Subcutaneous abdominal adipose tissue (tissue), 5 donors: ENCODE data around the gene SPINK14.

Experiments used
- H3K27ac ChIP-seq: one replicate; pipeline ENCODE4 v1.7.0; 2013; ENCODE audit warnings: low read depth, mild to moderate bottlenecking, inconsistent platforms, low read length, moderate library complexity
- H3K27me3 ChIP-seq, 5 donors: one replicate each; pipeline ENCODE4 v1.7.0; 2013; ENCODE audit warnings: low read length in 5 of 5, inconsistent platforms in 1 of 5; ENCODE audit not compliant: control insufficient read depth in 5 of 5, insufficient read depth in 4 of 5
- H3K36me3 ChIP-seq, 5 donors: one replicate each; pipeline ENCODE4 v1.7.0; 2013; ENCODE audit warnings: low read length in 5 of 5; ENCODE audit not compliant: control insufficient read depth in 5 of 5, insufficient read depth in 5 of 5
- H3K4me1 ChIP-seq, 5 donors: one replicate each; pipeline ENCODE4 v1.7.0; 2013; ENCODE audit warnings: low read length in 5 of 5, mild to moderate bottlenecking in 3 of 5, moderate library complexity in 1 of 5; ENCODE audit not compliant: control insufficient read depth in 5 of 5, insufficient read depth in 5 of 5
- H3K4me3 ChIP-seq, 5 donors: one replicate each; pipeline ENCODE4 v1.7.0; 2013; ENCODE audit warnings: low read length in 5 of 5, low read depth in 1 of 5
- H3K9ac ChIP-seq, 5 donors: one replicate each; pipeline ENCODE4 v1.7.0; 2013; ENCODE audit warnings: low read length in 5 of 5, mild to moderate bottlenecking in 4 of 5, moderate library complexity in 3 of 5
- H3K9me3 ChIP-seq, 5 donors: one replicate each; pipeline ENCODE4 v1.7.0; 2013; ENCODE audit warnings: low read length in 5 of 5; ENCODE audit not compliant: control insufficient read depth in 5 of 5
- donor health status: healthy.
- donor health status: healthy.
- donor health status: healthy.
- donor health status: healthy.
- donor health status: healthy.

Gene SPINK14

GRCh38 chr5:148168246-148168645, at the start of gene SPINK14:
Gene SPINK14 (plus strand): TSS chr5:148168546. CDS start chr5:148169733, 1,187 bp downstream.
- H3K4me1 ChIP-seq: no peaks in the 10 kb centered on the region
- no peaks in the 10 kb centered on the region for H3K9me3 ChIP-seq
- no peak within 1 kb of the TSS for H3K9ac ChIP-seq
- H3K27me3 ChIP-seq: no peaks in the 10 kb centered on the region
- H3K27ac ChIP-seq: no peak within 1 kb of the TSS
- H3K4me3 ChIP-seq: no peak within 1 kb of the TSS
- no peaks in the 10 kb centered on the region for H3K36me3 ChIP-seq

GRCh38 chr5:148120317-148120716, 48.0 kb upstream of the SPINK14 start:
- Histone ChIP-seq H3K36me3 (no peaks in the 10 kb centered on the region), H3K9me3 (no peaks in the 10 kb centered on the region), H3K27me3 (no peaks in the 10 kb centered on the region), H3K9ac (no peak overlapping the region), H3K27ac (no peak overlapping the region), H3K4me1 (no peaks in the 10 kb centered on the region), H3K4me3 (no peak overlapping the region)

GRCh38 chr5:148125641-148126040, 42.7 kb upstream of the SPINK14 start:
- Histone ChIP-seq H3K4me3 (no peak overlapping the region), H3K9me3 (no peaks in the 10 kb centered on the region), H3K27me3 (no peaks in the 10 kb centered on the region), H3K36me3 (no peaks in the 10 kb centered on the region), H3K27ac (no peak overlapping the region), H3K4me1 (no peaks in the 10 kb centered on the region), H3K9ac (no peak overlapping the region)

GRCh38 chr5:148135091-148136048, 33.0 kb upstream of the SPINK14 start:
- Histone ChIP-seq H3K4me1 (no peaks in the 10 kb centered on the region), H3K27ac (no peak overlapping the region), H3K27me3 (peaks cover 0 to 3% (median 0%) of the 10 kb centered on the region in 5 donors), H3K4me3 (no peak overlapping the region), H3K36me3 (no peaks in the 10 kb centered on the region), H3K9ac (no peak overlapping the region), H3K9me3 (no peaks in the 10 kb centered on the region)

- H3K4me3 ChIP-seq: no peak overlapping the region
- no peaks in the 10 kb centered on the region for H3K9me3 ChIP-seq
- H3K36me3 ChIP-seq: no peaks in the 10 kb centered on the region
- H3K9ac ChIP-seq: no peak overlapping the region
- no peaks in the 10 kb centered on the region for H3K27me3 ChIP-seq
- no peaks in the 10 kb centered on the region for H3K4me1 ChIP-seq
- H3K27ac ChIP-seq: no peak overlapping the region
Observed at GRCh38 chr5:148140846-148141245, 27.5 kb upstream of the SPINK14 start.

GRCh38 chr5:148141645-148142044, 26.7 kb upstream of the SPINK14 start:
- H3K4me1 ChIP-seq: no peaks in the 10 kb centered on the region
- no peak overlapping the region for H3K9ac ChIP-seq
- no peak overlapping the region for H3K4me3 ChIP-seq
- H3K9me3 ChIP-seq: no peaks in the 10 kb centered on the region
- no peaks in the 10 kb centered on the region for H3K27me3 ChIP-seq
- no peak overlapping the region for H3K27ac ChIP-seq
- no peaks in the 10 kb centered on the region for H3K36me3 ChIP-seq

- H3K9ac ChIP-seq: no peak overlapping the region
- H3K4me3 ChIP-seq: no peak overlapping the region
- no peaks in the 10 kb centered on the region for H3K4me1 ChIP-seq
- H3K9me3 ChIP-seq: no peaks in the 10 kb centered on the region
- no peak overlapping the region for H3K27ac ChIP-seq
- no peaks in the 10 kb centered on the region for H3K36me3 ChIP-seq
- H3K27me3 ChIP-seq: no peaks in the 10 kb centered on the region
Observed at GRCh38 chr5:148145916-148146315, 22.4 kb upstream of the SPINK14 start.

- no peak overlapping the region for H3K9ac ChIP-seq
- H3K4me3 ChIP-seq: no peak overlapping the region
- no peaks in the 10 kb centered on the region for H3K36me3 ChIP-seq
- H3K4me1 ChIP-seq: no peaks in the 10 kb centered on the region
- H3K27ac ChIP-seq: no peak overlapping the region
- H3K27me3 ChIP-seq: no peaks in the 10 kb centered on the region
- no peaks in the 10 kb centered on the region for H3K9me3 ChIP-seq
Observed at GRCh38 chr5:148146487-148146886, 21.9 kb upstream of the SPINK14 start.

GRCh38 chr5:148147415-148147814, 20.9 kb upstream of the SPINK14 start:
- Histone ChIP-seq H3K4me3 (no peak overlapping the region), H3K9me3 (no peaks in the 10 kb centered on the region), H3K36me3 (no peaks in the 10 kb centered on the region), H3K27me3 (no peaks in the 10 kb centered on the region), H3K4me1 (no peaks in the 10 kb centered on the region), H3K9ac (no peak overlapping the region), H3K27ac (no peak overlapping the region)

- Histone ChIP-seq H3K4me1 (no peaks in the 10 kb centered on the region), H3K27ac (no peak overlapping the region), H3K36me3 (no peaks in the 10 kb centered on the region), H3K27me3 (no peaks in the 10 kb centered on the region), H3K9me3 (no peaks in the 10 kb centered on the region), H3K9ac (no peak overlapping the region), H3K4me3 (no peak overlapping the region)
Observed at GRCh38 chr5:148151872-148152271, 16.5 kb upstream of the SPINK14 start.
